NB4 (cell line): ENCODE data around the gene DMXL2.

Source experiments
- DNase-seq: peaks from one replicate; pipeline ENCODE4 v3.0.0; 2010; ENCODE audit warnings: low read depth
- H3K4me3 ChIP-seq: one replicate; pipeline ENCODE4 v1.5.1; 2011; ENCODE audit warnings: mild to moderate bottlenecking, low read depth, low read length, moderate library complexity
- CTCF ChIP-seq: IDR thresholded peaks from one replicate; pipeline ENCODE4 v1.5.1; 2012; ENCODE audit warnings: low read depth, low read length
- MAX ChIP-seq: IDR thresholded peaks from 2 replicates; pipeline ENCODE4 v1.6.1; 2011; ENCODE audit warnings: low read depth, low read length
- MYC ChIP-seq: IDR thresholded peaks from 2 replicates; pipeline ENCODE4 v1.6.1; 2011; ENCODE audit warnings: low read depth, low read length
- POLR2A ChIP-seq: IDR thresholded peaks from 2 replicates; pipeline ENCODE4 v1.6.1; 2011; ENCODE audit warnings: mild to moderate bottlenecking; ENCODE audit not compliant: insufficient read length; ENCODE audit errors: extremely low read depth

The DMXL2 gene

GRCh38 chr15:51401051-51401780 is 221.4 kb downstream of the DMXL2 start:
- TF ChIP-seq CTCF (no peak), POLR2A (no peak), MYC (no peak), MAX (no peak)
- DNase-seq: peak; percentile 30
- no peak overlapping the region for H3K4me3 ChIP-seq

DNA sequence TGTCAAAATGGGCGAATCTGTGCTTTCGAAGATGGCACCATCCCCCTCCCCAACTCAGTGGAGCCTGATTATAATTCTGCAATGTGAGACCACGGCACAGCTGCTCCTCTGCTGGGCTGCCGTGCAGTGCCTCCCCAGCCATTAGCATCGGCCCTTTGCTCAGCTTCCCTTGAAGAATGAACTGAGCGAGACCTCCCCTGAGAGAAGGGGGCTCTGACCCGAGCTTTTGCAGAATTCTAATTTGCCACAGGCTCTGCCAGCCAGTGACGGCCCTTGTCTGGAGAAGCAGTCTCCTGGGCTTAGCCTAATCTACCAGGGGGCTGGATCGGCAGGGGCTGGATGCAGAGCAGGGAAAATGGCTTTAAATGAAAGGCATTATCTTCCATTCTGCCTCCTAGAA is 223.9 kb downstream of the DMXL2 start:
- DNase-seq: no peak
- no peak overlapping the region for H3K4me3 ChIP-seq
- TF ChIP-seq CTCF: no peak
- no peak for TF ChIP-seq MYC
- TF ChIP-seq MAX: no peak
- no peak for TF ChIP-seq POLR2A
